PC-3 (cell line): ENCODE measurements around the gene CLECL1.

Source experiments
- CTCF ChIP-seq: fragments of 300-600 bp; sonication (generic); conservative IDR thresholded peaks from 2 replicates; pipeline ENCODE4 v1.5.1; 2017; ENCODE audit warnings: antibody characterized with exemption, low read depth, mild to moderate bottlenecking, low read length
- EZH2 ChIP-seq: fragments of 300-600 bp; sonication (generic); IDR thresholded peaks from one replicate; pipeline ENCODE4 v1.6.1; 2017; ENCODE audit warnings: antibody characterized with exemption, mild to moderate bottlenecking, low read length; ENCODE audit not compliant: unreplicated experiment
- EZH2phosphoT487 ChIP-seq: fragments of 300-600 bp; sonication (generic); IDR thresholded peaks from 2 replicates; pipeline ENCODE4 v1.6.1; 2018; ENCODE audit warnings: mild to moderate bottlenecking, antibody characterized with exemption, low read length, borderline replicate concordance

DNA sequence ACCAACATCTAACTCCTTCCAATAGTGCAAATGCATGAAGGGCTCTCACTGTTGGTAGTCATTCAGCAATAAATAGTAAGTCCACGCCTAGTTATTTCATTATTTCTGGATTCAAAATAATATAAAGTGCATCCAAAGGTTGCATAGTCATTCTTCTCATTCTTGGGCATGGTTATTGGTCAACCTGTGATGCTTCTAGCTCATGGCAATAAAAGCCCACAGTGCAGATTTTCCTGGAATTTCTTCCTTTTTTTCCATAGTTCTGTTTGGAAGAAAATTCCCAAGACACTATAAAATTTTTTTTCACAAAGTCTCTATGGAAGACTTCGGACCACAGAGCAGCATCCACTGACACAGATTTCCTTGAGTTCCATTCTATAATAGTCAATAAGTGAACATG, 20.2 kb upstream of the CLECL1 start:
- TF ChIP-seq CTCF (no peak), EZH2 (no peak), EZH2phosphoT487 (no peak)
